Right atrium auricular region (tissue), 2 donors: ENCODE results near the gene SETD2. TPM values are rescaled to one million over a fixed set of nuclear protein-coding genes. Genes with fewer than 3 reads are reported as not detected.
"Not testable (repeated sequence)": the region's sequence is repeated elsewhere in the genome, so short reads cannot be mapped to it uniquely, and the experiment has no call there.

Experiments used
- DNase-seq: peaks from one replicate; pipeline ENCODE4 v3.0.0-alpha.2; 2019; ENCODE audit warnings: low spot score
- H3K27ac ChIP-seq, 2 donors: fragments of 200-600 bp; sonication (generic); 1 replicate in 1 of 2; 2 replicates in 1 of 2; pipeline ENCODE4 v1.5.1; 2016 to 2019
- H3K27me3 ChIP-seq, 2 donors: fragments of 200-600 bp; sonication (generic); one replicate each; pipeline versions ENCODE4 v1.5.1 to v1.6.0; 2017 to 2019
- H3K36me3 ChIP-seq: fragments of 200-600 bp; sonication (generic); one replicate; pipeline ENCODE4 v1.5.1; 2016
- H3K4me1 ChIP-seq, 2 donors: fragments of 200-600 bp; sonication (generic); one replicate each; pipeline versions ENCODE4 v1.5.1 to v1.6.0; 2017 to 2019
- H3K4me3 ChIP-seq, 2 donors: fragments of 200-600 bp; sonication (generic); 1 replicate in 1 of 2; 2 replicates in 1 of 2; pipeline ENCODE4 v1.5.1; 2017 to 2019; ENCODE audit warnings: mild to moderate bottlenecking in 1 of 2, moderate library complexity in 1 of 2
- H3K9me3 ChIP-seq, 2 donors: fragments of 200-600 bp; sonication (generic); one replicate each; pipeline ENCODE4 v1.5.1; 2019
- CTCF ChIP-seq, 2 donors: fragments of 200-600 bp; sonication (generic); IDR thresholded peaks; one replicate each; pipeline ENCODE4 v1.5.1; 2019; ENCODE audit warnings: antibody characterized with exemption in 2 of 2
- total RNA-seq, 2 donors: library from RNA; depleted of rRNA; stranded (reverse); fragments of >200 nt; gene quantifications; one replicate each; pipeline ENCODE4 v1.1.0, GENCODE V29; 2016

SETD2 gene
- total RNA-seq, 2 donors from 2014 or later, result 26.8 to 34.2 TPM

- Histone ChIP-seq H3K36me3 (peaks cover 46% of the 10 kb centered on the region), H3K4me3 (no peak overlapping the region), H3K27me3 (no peaks in the 10 kb centered on the region), H3K27ac (no peak overlapping the region), H3K9me3 (no peaks in the 10 kb centered on the region), H3K4me1 (no peaks in the 10 kb centered on the region)
- no peak for TF ChIP-seq CTCF (IDR thresholded peaks at IDR 0.05)
- DNase-seq, result no peak
These were observed 128.9 kb downstream of the SETD2 start for GRCh38 chr3:47034868-47035489.

- not testable (repeated sequence) for H3K27me3 ChIP-seq, H3K9me3 ChIP-seq, H3K4me3 ChIP-seq, H3K4me1 ChIP-seq, H3K27ac ChIP-seq, DNase-seq
- peaks cover 23% of the 10 kb centered on the region for H3K36me3 ChIP-seq
These were observed 132.9 kb downstream of the SETD2 start for GRCh38 chr3:47031041-47031440.

- Histone ChIP-seq H3K4me3 (no peak overlapping the region), H3K36me3 (peaks cover 4% of the 10 kb centered on the region), H3K4me1 (peaks cover 0 to 4% of the 10 kb centered on the region in 2 donors), H3K27ac (no peak overlapping the region), H3K9me3 (no peaks in the 10 kb centered on the region), H3K27me3 (no peaks in the 10 kb centered on the region)
- no peak for DNase-seq
- TF ChIP-seq CTCF (IDR thresholded peaks at IDR 0.05), result no peak
These were observed 135.2 kb downstream of the SETD2 start for GRCh38 chr3:47028667-47029066.

GRCh38 chr3:47028146-47028545 lies 135.8 kb downstream of the SETD2 start:
- peaks cover 4% of the 10 kb centered on the region for H3K36me3 ChIP-seq

GRCh38 chr3:47026432-47026831 lies 137.5 kb downstream of the SETD2 start:
- not testable (repeated sequence) for H3K36me3 ChIP-seq, H3K27me3 ChIP-seq

More at GRCh38 chr3:47028146-47028545, 135.8 kb downstream of the SETD2 start:
- Histone ChIP-seq H3K4me3 (no peak overlapping the region), H3K9me3 (no peaks in the 10 kb centered on the region), H3K4me1 (peaks cover 0 to 4% of the 10 kb centered on the region in 2 donors), H3K27me3 (no peaks in the 10 kb centered on the region), H3K27ac (no peak overlapping the region)
- DNase-seq, result no peak
- TF ChIP-seq CTCF (IDR thresholded peaks at IDR 0.05), result no peak

GRCh38 chr3:47024932-47025331 lies 139.0 kb downstream of the SETD2 start:
- H3K36me3 ChIP-seq, result peaks cover 4% of the 10 kb centered on the region
- no peaks in the 10 kb centered on the region for H3K27me3 ChIP-seq
- TF ChIP-seq CTCF (IDR thresholded peaks at IDR 0.05), result no peak
- no peak overlapping the region for H3K27ac ChIP-seq
- no peak overlapping the region for H3K4me3 ChIP-seq
- H3K9me3 ChIP-seq, result no peaks in the 10 kb centered on the region
- H3K4me1 ChIP-seq, result peaks cover 0 to 14% of the 10 kb centered on the region in 2 donors
- DNase-seq, result no peak

More at GRCh38 chr3:47026432-47026831, 137.5 kb downstream of the SETD2 start:
- H3K27ac ChIP-seq, DNase-seq, H3K4me3 ChIP-seq, H3K9me3 ChIP-seq: not testable (repeated sequence)
- H3K4me1 ChIP-seq, result peaks cover 0 to 14% of the 10 kb centered on the region in 2 donors

- peak overlapping the region; percentile 21 to 27 for H3K27ac ChIP-seq
These were observed 141.3 kb downstream of the SETD2 start for GRCh38 chr3:47022641-47023071.

More at GRCh38 chr3:47022641-47023071, 141.3 kb downstream of the SETD2 start:
- no peak overlapping the region for H3K4me3 ChIP-seq
- peaks cover 19% of the 10 kb centered on the region for H3K36me3 ChIP-seq
- no peaks in the 10 kb centered on the region for H3K27me3 ChIP-seq
- H3K4me1 ChIP-seq, result peaks cover 0 to 14% of the 10 kb centered on the region in 2 donors
- no peaks in the 10 kb centered on the region for H3K9me3 ChIP-seq
- DNase-seq, result no peak
- no peak for TF ChIP-seq CTCF (IDR thresholded peaks at IDR 0.05)
